Measurements from ENCODE around the gene ITGB3. TPM values are rescaled to one million over a fixed set of nuclear protein-coding genes. Genes with fewer than 3 reads are reported as not detected.
A peak's percentile ranks its signal among the peaks of the same experiment; 100 is the strongest.

ITGB3 gene
- total RNA-seq, 2 donors from 2014 or later = 1.9 to 15.4 TPM

DNA sequence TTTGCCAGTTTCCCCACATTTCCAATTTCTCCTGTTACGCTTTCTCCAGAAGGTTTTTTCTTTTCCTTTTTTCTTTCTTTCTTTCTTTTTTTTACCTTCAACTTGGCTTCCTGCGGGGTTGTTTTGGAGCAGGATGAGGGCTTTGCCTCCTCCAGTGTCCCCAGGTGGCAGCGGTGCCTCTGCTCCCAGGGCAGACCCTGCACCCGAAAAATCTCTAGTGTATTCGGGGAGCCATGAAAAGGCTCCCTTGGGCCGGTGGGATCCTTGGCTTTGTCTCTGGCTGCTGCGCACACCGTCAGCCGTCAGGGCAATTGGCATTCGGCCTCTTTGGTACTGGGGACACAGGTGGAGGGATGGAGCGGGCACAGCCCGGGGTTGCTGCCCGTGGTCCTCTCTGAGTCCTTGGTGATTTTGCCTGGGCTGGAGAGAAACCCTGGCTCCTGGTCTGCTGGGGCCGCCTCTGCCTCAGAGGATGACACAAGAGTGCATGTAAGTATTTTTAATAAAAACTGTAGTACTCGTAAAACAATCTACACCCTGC lies 846 bp downstream of the ITGB3 start:
- H3K36me3 ChIP-seq = no peaks in the 10 kb centered on the region
- no peaks in the 10 kb centered on the region for H3K4me1 ChIP-seq
- peak overlapping the region; percentile 37 to 78 for H3K9ac ChIP-seq (ENCODE audit: low read depth in 2 of 2, low read length in 2 of 2)
- peak overlapping the region; percentile 76 for H3K4me3 ChIP-seq
- H3K9me3 ChIP-seq = no peaks in the 10 kb centered on the region
- intact Hi-C loops (cut with DNase I) = no loop called here
- TF ChIP-seq, protein P1, sequence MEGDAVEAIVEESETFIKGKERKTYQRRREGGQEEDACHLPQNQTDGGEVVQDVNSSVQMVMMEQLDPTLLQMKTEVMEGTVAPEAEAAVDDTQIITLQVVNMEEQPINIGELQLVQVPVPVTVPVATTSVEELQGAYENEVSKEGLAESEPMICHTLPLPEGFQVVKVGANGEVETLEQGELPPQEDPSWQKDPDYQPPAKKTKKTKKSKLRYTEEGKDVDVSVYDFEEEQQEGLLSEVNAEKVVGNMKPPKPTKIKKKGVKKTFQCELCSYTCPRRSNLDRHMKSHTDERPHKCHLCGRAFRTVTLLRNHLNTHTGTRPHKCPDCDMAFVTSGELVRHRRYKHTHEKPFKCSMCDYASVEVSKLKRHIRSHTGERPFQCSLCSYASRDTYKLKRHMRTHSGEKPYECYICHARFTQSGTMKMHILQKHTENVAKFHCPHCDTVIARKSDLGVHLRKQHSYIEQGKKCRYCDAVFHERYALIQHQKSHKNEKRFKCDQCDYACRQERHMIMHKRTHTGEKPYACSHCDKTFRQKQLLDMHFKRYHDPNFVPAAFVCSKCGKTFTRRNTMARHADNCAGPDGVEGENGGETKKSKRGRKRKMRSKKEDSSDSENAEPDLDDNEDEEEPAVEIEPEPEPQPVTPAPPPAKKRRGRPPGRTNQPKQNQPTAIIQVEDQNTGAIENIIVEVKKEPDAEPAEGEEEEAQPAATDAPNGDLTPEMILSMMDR (IDR thresholded peaks at IDR 0.05) = no peak
- H3K27ac ChIP-seq = peak overlapping the region; percentile 8
- no peak for DNase-seq
- H3K27me3 ChIP-seq = peaks cover 3% of the 10 kb centered on the region

DNA sequence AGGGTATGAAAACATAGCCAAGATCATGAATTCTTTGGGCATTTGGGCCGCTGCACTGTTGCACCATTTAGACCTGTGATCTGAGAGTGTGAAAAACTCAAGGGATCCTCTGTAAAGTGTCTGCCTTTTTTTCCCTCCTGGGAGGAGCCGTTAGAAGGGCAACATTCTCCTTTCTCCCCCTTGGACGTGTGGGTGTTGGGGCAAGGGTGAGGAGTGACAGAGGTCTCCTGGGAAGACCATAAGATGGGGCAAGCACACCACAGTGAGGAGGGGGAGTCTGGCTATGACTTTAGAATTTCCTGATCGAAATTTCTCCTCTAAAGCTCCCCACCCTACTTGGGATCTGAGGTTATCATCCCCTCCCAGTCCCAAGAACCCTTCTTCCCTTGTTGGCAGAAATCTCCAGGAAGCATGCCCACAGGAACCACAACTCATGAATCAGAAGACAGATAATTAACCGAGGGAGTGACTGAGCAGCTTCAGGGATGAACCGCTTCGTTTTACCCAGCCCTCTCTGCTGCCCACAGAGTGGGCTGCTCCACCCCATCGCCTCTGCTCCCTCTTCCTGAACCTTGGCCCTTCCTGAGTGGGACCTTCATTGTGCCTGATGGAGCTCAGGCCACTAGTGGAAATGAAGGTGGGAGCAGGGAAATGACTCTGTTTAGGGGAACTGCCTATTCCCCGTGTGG lies 4.2 kb downstream of the ITGB3 start:
- Histone ChIP-seq H3K27me3 (peaks cover 3% of the 10 kb centered on the region), H3K4me3 (no peak overlapping the region), H3K9ac (ENCODE audit: low read depth in 2 of 2, low read length in 2 of 2) (no peak overlapping the region), H3K27ac (no peak overlapping the region), H3K36me3 (no peaks in the 10 kb centered on the region), H3K9me3 (no peaks in the 10 kb centered on the region), H3K4me1 (no peaks in the 10 kb centered on the region)
- intact Hi-C loops (cut with DNase I) = no loop called here
- TF ChIP-seq, protein P1 (IDR thresholded peaks at IDR 0.05) = no peak
- DNase-seq = no peak

DNA sequence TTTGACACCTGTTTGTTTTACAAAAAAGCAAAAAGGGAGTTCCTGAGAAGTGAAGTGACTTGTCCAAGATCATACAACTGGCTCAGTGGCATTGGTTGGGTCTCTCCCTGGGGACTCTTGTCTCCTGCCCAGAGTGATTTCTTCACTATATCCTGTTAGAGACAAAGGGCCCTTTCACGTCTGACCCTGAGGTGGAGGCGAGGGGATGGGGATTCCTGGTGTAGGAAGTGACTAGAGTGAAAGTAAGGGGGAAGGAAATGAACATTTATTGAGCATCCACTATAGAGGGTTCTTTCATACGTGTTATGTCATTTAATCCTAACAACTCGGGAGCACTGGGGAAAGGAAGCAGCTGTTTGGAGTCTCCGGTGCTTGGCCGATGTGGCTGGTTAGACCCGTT lies 9.0 kb downstream of the ITGB3 start:
- no peak overlapping the region for H3K4me3 ChIP-seq
- no peak for DNase-seq
- H3K9me3 ChIP-seq = no peaks in the 10 kb centered on the region
- H3K27ac ChIP-seq = no peak overlapping the region
- H3K27me3 ChIP-seq = no peaks in the 10 kb centered on the region
- intact Hi-C loops (cut with DNase I) = no loop called here
- H3K4me1 ChIP-seq = no peaks in the 10 kb centered on the region
- H3K9ac ChIP-seq (ENCODE audit: low read depth in 2 of 2, low read length in 2 of 2) = no peak overlapping the region
- H3K36me3 ChIP-seq = no peaks in the 10 kb centered on the region
- TF ChIP-seq, protein P1 (IDR thresholded peaks at IDR 0.05) = no peak

DNA sequence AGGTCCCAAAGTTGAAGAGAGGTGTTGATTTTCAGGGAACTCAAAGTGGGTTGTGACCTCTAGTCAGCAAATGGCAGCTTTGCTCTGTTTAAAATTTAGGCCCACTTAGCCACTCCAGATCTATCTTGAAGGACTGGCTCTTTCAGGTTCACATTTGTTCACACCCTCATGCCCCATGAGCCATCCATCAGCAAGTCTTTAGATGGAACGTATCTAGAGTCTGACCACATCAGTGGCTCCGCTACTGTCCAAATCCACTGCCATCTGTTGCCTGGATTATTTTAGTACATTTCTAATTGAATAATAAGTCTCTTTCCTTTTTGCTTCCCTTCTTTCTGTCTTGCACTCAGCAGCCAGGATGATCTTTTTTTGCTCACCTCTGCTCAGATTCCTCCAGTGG lies 10.5 kb downstream of the ITGB3 start:
- Histone ChIP-seq H3K27ac (no peak overlapping the region), H3K36me3 (no peaks in the 10 kb centered on the region), H3K9me3 (no peaks in the 10 kb centered on the region), H3K27me3 (no peaks in the 10 kb centered on the region), H3K4me3 (no peak overlapping the region), H3K9ac (ENCODE audit: low read depth in 2 of 2, low read length in 2 of 2) (no peak overlapping the region), H3K4me1 (no peaks in the 10 kb centered on the region)
- intact Hi-C loops (cut with DNase I) = no loop called here
- no peak for DNase-seq
- TF ChIP-seq, protein P1 (IDR thresholded peaks at IDR 0.05) = no peak

DNA sequence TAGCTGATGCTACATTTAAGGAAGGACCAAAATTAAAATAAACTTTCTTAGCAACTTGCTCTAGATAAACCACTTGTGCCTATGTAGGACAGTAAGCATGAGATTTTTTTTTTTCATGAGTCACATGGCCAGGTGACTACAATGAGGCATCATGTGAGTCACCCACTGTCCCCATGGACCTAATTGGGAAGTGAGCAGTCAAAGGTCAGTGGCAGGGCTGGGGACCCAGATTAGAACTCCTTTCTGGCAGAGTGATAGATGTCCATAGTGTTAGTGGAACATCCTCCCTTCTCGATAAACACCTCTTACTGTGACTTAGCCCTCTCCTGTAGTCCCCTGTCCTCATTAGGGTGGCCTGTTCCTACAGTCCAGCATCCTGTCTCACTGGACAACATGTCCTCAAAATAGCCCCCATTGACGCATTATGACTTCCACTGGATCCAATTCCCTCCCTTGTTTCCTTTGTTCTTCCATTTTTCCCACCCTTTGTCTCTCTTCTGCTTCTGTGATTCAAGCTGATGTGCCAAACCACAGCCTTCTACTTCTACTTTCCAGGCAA lies 12.4 kb downstream of the ITGB3 start:
- no peaks in the 10 kb centered on the region for H3K27me3 ChIP-seq
- H3K4me3 ChIP-seq = no peak overlapping the region
- TF ChIP-seq, protein P1 (IDR thresholded peaks at IDR 0.05) = no peak
- H3K36me3 ChIP-seq = no peaks in the 10 kb centered on the region
- no peak for DNase-seq
- H3K9me3 ChIP-seq = no peaks in the 10 kb centered on the region
- H3K27ac ChIP-seq = no peak overlapping the region
- intact Hi-C loops (cut with DNase I) = no loop called here
- H3K9ac ChIP-seq (ENCODE audit: low read depth in 2 of 2, low read length in 2 of 2) = no peak overlapping the region
- no peaks in the 10 kb centered on the region for H3K4me1 ChIP-seq

Measured in colonic mucosa (tissue), 4 donors.